ENCODE data around the gene NCKAP5L. TPM values are rescaled to one million over a fixed set of nuclear protein-coding genes. Genes with fewer than 3 reads are reported as not detected.

Gene NCKAP5L
- total RNA-seq, 1 donor, result 40.5 TPM

GRCh38 chr12:49793620-49794019 lies 34.6 kb downstream of the NCKAP5L start:
- H3K4me3 ChIP-seq (ENCODE audit: insufficient read depth, low read length), result no peak overlapping the region
- no peaks in the 10 kb centered on the region for H3K9me3 ChIP-seq (ENCODE audit: low read depth, low read length)
- H3K36me3 ChIP-seq (ENCODE audit: insufficient read depth, low read length), result peaks cover 35% of the 10 kb centered on the region
- no peak for DNase-seq (ENCODE audit: insufficient read length, low spot score, missing footprints)
- no peak overlapping the region for H2AFZ ChIP-seq (ENCODE audit: low read length)
- no peak overlapping the region for H3K4me2 ChIP-seq (ENCODE audit: insufficient read depth, low read length)
- no peaks in the 10 kb centered on the region for H3K79me2 ChIP-seq (ENCODE audit: insufficient read depth, low read length)
- H3K27me3 ChIP-seq (ENCODE audit: insufficient read depth, low read length), result no peaks in the 10 kb centered on the region
- no peak for TF ChIP-seq CTCF (IDR thresholded peaks at IDR 0.05; ENCODE audit: extremely low read depth, low read depth, low read length)
- no peak overlapping the region for H3K27ac ChIP-seq (ENCODE audit: low read depth, low read length)
- no peaks in the 10 kb centered on the region for H4K20me1 ChIP-seq (ENCODE audit: insufficient read depth, low read length)
- H3K4me1 ChIP-seq (ENCODE audit: insufficient read depth, low read length), result no peaks in the 10 kb centered on the region

GRCh38 chr12:49792976-49793580 lies 35.1 kb downstream of the NCKAP5L start:
- H3K4me1 ChIP-seq (ENCODE audit: insufficient read depth, low read length), result no peaks in the 10 kb centered on the region
- H4K20me1 ChIP-seq (ENCODE audit: insufficient read depth, low read length), result no peaks in the 10 kb centered on the region
- H2AFZ ChIP-seq (ENCODE audit: low read length), result no peak overlapping the region
- no peak overlapping the region for H3K27ac ChIP-seq (ENCODE audit: low read depth, low read length)
- TF ChIP-seq CTCF (IDR thresholded peaks at IDR 0.05; ENCODE audit: extremely low read depth, low read depth, low read length), result no peak
- no peaks in the 10 kb centered on the region for H3K9me3 ChIP-seq (ENCODE audit: low read depth, low read length)
- DNase-seq (ENCODE audit: insufficient read length, low spot score, missing footprints), result no peak
- H3K36me3 ChIP-seq (ENCODE audit: insufficient read depth, low read length), result peaks cover 31% of the 10 kb centered on the region
- H3K4me3 ChIP-seq (ENCODE audit: insufficient read depth, low read length), result no peak overlapping the region
- H3K4me2 ChIP-seq (ENCODE audit: insufficient read depth, low read length), result no peak overlapping the region
- H3K27me3 ChIP-seq (ENCODE audit: insufficient read depth, low read length), result no peaks in the 10 kb centered on the region
- H3K79me2 ChIP-seq (ENCODE audit: insufficient read depth, low read length), result no peaks in the 10 kb centered on the region

- H2AFZ ChIP-seq (ENCODE audit: low read length), result no peak overlapping the region
- no peaks in the 10 kb centered on the region for H3K4me1 ChIP-seq (ENCODE audit: insufficient read depth, low read length)
Measured at GRCh38 chr12:49792181-49792970, 35.8 kb downstream of the NCKAP5L start.

More at GRCh38 chr12:49792181-49792970, 35.8 kb downstream of the NCKAP5L start:
- H3K9me3 ChIP-seq (ENCODE audit: low read depth, low read length), result no peaks in the 10 kb centered on the region
- no peak overlapping the region for H3K4me2 ChIP-seq (ENCODE audit: insufficient read depth, low read length)
- H3K27ac ChIP-seq (ENCODE audit: low read depth, low read length), result no peak overlapping the region
- no peaks in the 10 kb centered on the region for H3K27me3 ChIP-seq (ENCODE audit: insufficient read depth, low read length)
- peaks cover 28% of the 10 kb centered on the region for H3K36me3 ChIP-seq (ENCODE audit: insufficient read depth, low read length)
- DNase-seq (ENCODE audit: insufficient read length, low spot score, missing footprints), result peak; percentile 32
- no peaks in the 10 kb centered on the region for H4K20me1 ChIP-seq (ENCODE audit: insufficient read depth, low read length)
- H3K79me2 ChIP-seq (ENCODE audit: insufficient read depth, low read length), result no peaks in the 10 kb centered on the region
- TF ChIP-seq CTCF (IDR thresholded peaks at IDR 0.05; ENCODE audit: extremely low read depth, low read depth, low read length), result no peak
- no peak overlapping the region for H3K4me3 ChIP-seq (ENCODE audit: insufficient read depth, low read length)

Data from osteoblast (primary cell).